HepG2 (cell line): ENCODE results near the gene FRAS1. TPM values are rescaled to one million over a fixed set of nuclear protein-coding genes. Genes with fewer than 3 reads are reported as not detected.

Experiments used
- E2F1 ChIP-seq: sonication (generic); formaldehyde crosslinking; IDR thresholded peaks from 2 replicates; pipeline ENCODE4 v1.5.0; 2020; ENCODE audit warnings: missing genetic modification reagents
- MYPOP ChIP-seq: sonication (generic); formaldehyde crosslinking; IDR thresholded peaks from 2 replicates; pipeline ENCODE4 v1.8.1; 2023; ENCODE audit warnings: mild to moderate bottlenecking, moderate library complexity, missing genetic modification reagents
- ZBTB40 ChIP-seq, 2 experiments: fragments of 450-650 bp in 1 of 2; sonication (generic) in 1 of 2; formaldehyde crosslinking in 1 of 2; IDR thresholded peaks; 2 replicates each; pipeline versions ENCODE4 v1.6.1 to v1.8.0; 2016 to 2022; ENCODE audit warnings: antibody characterized with exemption in 1 of 2, mild to moderate bottlenecking in 1 of 2, missing genetic modification reagents in 1 of 2
- ZNF34 ChIP-seq: sonication (generic); formaldehyde crosslinking; IDR thresholded peaks from 2 replicates; pipeline ENCODE4 v1.4.0; 2020; ENCODE audit warnings: mild to moderate bottlenecking, missing genetic modification reagents, borderline replicate concordance
- ZNF556 ChIP-seq: sonication (generic); formaldehyde crosslinking; IDR thresholded peaks from 2 replicates; pipeline ENCODE4 v1.4.0; 2020; ENCODE audit warnings: mild to moderate bottlenecking, missing genetic modification reagents, borderline replicate concordance
- polyA plus RNA-seq, 8 experiments: library from polyadenylated mRNA; depleted of rRNA in 3 of 8; stranded (reverse) in 7 of 8; unstranded in 1 of 8; fragments of >200 nt; fragmentation: Illumina TruSeq in 4 of 8; extraction: Trizol in 4 of 8; gene quantifications; 2 replicates each; pipeline versions ENCODE4 v1.2.1 to v1.2.3, GENCODE V29; 2011 to 2016; ENCODE audit warnings: low read depth in 4 of 8, missing spikeins in 1 of 8, mixed read lengths in 1 of 8; ENCODE audit not compliant: insufficient read depth in 1 of 8
- total RNA-seq, 5 experiments: library from RNA; depleted of rRNA; stranded (reverse); fragments of >200 nt; fragmentation: Illumina TruSeq; extraction: Trizol; gene quantifications; 2 replicates each; pipeline ENCODE4 v1.2.3, GENCODE V29; 2016; ENCODE audit warnings: low read depth in 1 of 5

Gene FRAS1
- total and polyA plus RNA-seq, 2 of the 13 experiments (the other 11 are each of a cell fraction or from before 2014, with no cell fraction given): 22.5 to 31.6 TPM

GRCh38 chr4:78058591-78059523 is 1.7 kb downstream of the FRAS1 start (continued):
- TF ChIP-seq ZNF34: 0 out of 2 replicates have a peak, but pooled peaks have one; percentile 42
- TF ChIP-seq E2F1 (CRISPR knock-in tag): 0 out of 2 replicates have a peak, but pooled peaks have one; percentile 6
- peak; percentile 68; the same call in 1 of the 2 replicates for TF ChIP-seq ZNF556 (CRISPR knock-in tag)
- peak; percentile 59; the same call in 1 of the 2 replicates for TF ChIP-seq ZBTB40 (IDR thresholded peaks at IDR 0.05)
- peak; percentile 95 for TF ChIP-seq ZBTB40 (CRISPR knock-in tag; IDR thresholded peaks at IDR 0.05)
- 0 out of 2 replicates have a peak, but pooled peaks have one; percentile 42 for TF ChIP-seq MYPOP (CRISPR knock-in tag)
- TF ChIP-seq, all 625 proteins: peak for 54
